Measurements from ENCODE around the gene GPATCH8. TPM values are rescaled to one million over a fixed set of nuclear protein-coding genes. Genes with fewer than 3 reads are reported as not detected.

Gene GPATCH8
- total RNA-seq, 2 experiments from 2014 or later: 38.5 to 40.8 TPM

GRCh38 chr17:44442806-44443205, 60.4 kb downstream of the GPATCH8 start:
- Mint-ChIP-seq H3K27me3 (no peaks in the 10 kb centered on the region), H3K27ac (no peak overlapping the region), H3K36me3 (peaks cover 2% of the 10 kb centered on the region), H3K9me3 (no peaks in the 10 kb centered on the region), H3K4me1 (ENCODE audit: low read depth) (peaks cover 24% of the 10 kb centered on the region), H3K4me3 (no peak overlapping the region)
- no peak for DNase-seq
- ChIA-PET POLR2A (no interaction called here), CTCF (interaction anchor here (1.2 to 1.3 kb wide), 2 partner anchors 79 to 81 kb away, joined by 3 to 4 read pairs; partner anchors contain the start of gene FAM171A2)
- intact Hi-C loops (cut with micrococcal nuclease): no loop called here

DNA sequence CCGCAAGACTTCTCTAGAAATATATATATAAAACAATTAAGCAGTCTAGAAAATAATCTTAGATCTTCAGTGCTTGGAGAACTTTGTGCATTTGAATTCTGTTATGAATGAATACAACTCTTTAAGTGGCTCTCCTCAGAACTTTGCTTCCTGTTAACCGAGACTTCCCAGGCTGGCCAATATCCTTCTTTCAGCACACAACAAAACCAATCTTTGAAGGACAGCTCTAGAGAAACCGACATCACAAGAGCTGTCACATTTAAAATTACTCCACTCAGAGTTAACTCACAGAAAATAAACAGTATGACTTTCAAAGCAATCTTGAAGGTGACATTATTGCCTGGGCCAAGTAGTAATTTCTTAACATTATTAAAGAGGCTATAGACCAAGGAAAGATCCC, 64.0 kb downstream of the GPATCH8 start:
- no peaks in the 10 kb centered on the region for H3K9me3 Mint-ChIP-seq
- intact Hi-C loops (cut with micrococcal nuclease): no loop called here
- peak overlapping the region; percentile 21 for H3K27ac Mint-ChIP-seq
- POLR2A ChIA-PET: interaction anchor here (1.0 kb wide), 1 partner anchor 22 kb away, joined by 3 read pairs; no protein-coding TSS in a partner anchor
- CTCF ChIA-PET: no interaction called here
- DNase-seq: no peak
- no peaks in the 10 kb centered on the region for H3K27me3 Mint-ChIP-seq
- no peak overlapping the region for H3K4me3 Mint-ChIP-seq
- H3K36me3 Mint-ChIP-seq: peaks cover 10% of the 10 kb centered on the region
- H3K4me1 Mint-ChIP-seq (ENCODE audit: low read depth): peaks cover 16% of the 10 kb centered on the region

GRCh38 chr17:44438636-44439035, 64.6 kb downstream of the GPATCH8 start:
- Mint-ChIP-seq H3K36me3 (peaks cover 11% of the 10 kb centered on the region), H3K27me3 (no peaks in the 10 kb centered on the region), H3K4me3 (no peak overlapping the region), H3K9me3 (no peaks in the 10 kb centered on the region), H3K4me1 (ENCODE audit: low read depth) (peaks cover 16% of the 10 kb centered on the region), H3K27ac (no peak overlapping the region)
- ChIA-PET POLR2A (no interaction called here), CTCF (no interaction called here)
- intact Hi-C loops (cut with micrococcal nuclease): no loop called here
- peak; percentile 16 for DNase-seq

DNA sequence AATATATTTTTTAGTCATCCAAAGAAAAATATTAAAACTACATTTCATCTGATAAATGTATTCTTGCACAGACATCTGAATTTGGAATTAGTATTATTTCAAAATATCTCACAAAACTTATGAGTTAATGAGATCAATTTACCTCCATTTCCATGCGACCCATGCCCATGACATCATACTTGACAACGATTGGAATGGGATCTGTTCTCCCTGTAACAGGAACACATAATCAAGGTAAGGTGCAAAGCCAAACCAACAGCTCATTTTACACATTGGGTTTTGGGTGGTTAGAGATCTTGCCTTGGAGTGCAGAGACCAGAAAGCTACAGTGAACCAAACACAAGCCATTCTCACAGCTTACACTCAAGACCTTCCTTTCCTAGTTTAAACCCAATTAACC, 66.9 kb downstream of the GPATCH8 start:
- no peak for DNase-seq
- Mint-ChIP-seq H3K27ac (no peak overlapping the region), H3K36me3 (peaks cover 21% of the 10 kb centered on the region), H3K27me3 (no peaks in the 10 kb centered on the region), H3K9me3 (no peaks in the 10 kb centered on the region), H3K4me1 (ENCODE audit: low read depth) (peaks cover 16% of the 10 kb centered on the region), H3K4me3 (no peak overlapping the region)
- intact Hi-C loops (cut with micrococcal nuclease): no loop called here
- POLR2A ChIA-PET: no interaction called here
- CTCF ChIA-PET: interaction anchor here (0.9 kb wide), 1 partner anchor 91 kb away, joined by 3 read pairs; no protein-coding TSS in a partner anchor

DNA sequence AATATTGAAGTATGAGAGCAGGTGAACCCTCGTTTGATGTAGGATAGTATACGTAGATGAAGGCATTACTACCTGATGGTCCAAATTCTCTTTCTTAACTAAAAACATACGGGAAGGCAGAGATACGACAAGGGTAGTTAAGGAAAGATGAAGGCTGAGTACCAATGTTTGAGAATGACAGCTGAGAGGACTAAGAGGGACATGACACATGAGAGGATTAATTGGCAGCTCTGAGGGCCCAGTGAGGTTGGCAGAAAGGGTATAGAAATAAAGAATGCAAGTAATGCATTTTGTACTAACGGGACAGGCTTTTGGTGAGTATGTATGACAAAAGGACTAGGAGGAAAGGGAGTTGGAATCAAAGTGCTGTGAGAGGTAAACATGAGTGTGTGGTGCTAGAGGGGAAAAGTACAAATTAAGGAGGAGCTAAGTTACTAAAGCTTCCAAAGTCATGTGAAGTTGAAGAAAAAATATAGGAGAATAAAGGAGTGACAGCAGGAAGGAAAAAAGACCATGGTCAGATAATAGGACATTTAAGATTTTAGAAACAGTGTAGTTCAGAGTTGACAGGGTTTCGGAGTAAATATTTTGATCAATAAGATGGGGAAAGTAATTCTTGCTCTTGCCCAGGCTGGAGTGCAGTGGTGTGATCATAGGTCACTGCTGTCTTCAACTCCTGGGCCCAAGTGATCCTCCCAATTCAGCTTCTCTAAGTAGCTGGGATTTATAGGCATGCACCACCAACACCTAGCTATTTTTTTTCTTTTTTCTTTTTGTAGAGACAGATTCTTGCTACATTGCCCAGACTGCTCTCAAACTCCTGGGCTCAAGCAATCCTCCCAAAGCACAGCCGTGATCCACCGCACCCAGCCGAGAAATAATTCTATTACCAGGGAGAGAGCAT, 70.7 kb downstream of the GPATCH8 start:
- H3K4me1 Mint-ChIP-seq (ENCODE audit: low read depth): no peaks in the 10 kb centered on the region
- ChIA-PET POLR2A (no interaction called here), CTCF (interaction anchor here (0.8 to 1.0 kb wide), 2 partner anchors 13 to 341 kb away, joined by 3 read pairs; no protein-coding TSS in a partner anchor)
- no peaks in the 10 kb centered on the region for H3K9me3 Mint-ChIP-seq
- no peaks in the 10 kb centered on the region for H3K27me3 Mint-ChIP-seq
- intact Hi-C loops (cut with micrococcal nuclease): no loop called here
- H3K4me3 Mint-ChIP-seq: no peak overlapping the region
- no peak overlapping the region for H3K27ac Mint-ChIP-seq
- H3K36me3 Mint-ChIP-seq: peaks cover 24% of the 10 kb centered on the region
- no peak for DNase-seq

DNA sequence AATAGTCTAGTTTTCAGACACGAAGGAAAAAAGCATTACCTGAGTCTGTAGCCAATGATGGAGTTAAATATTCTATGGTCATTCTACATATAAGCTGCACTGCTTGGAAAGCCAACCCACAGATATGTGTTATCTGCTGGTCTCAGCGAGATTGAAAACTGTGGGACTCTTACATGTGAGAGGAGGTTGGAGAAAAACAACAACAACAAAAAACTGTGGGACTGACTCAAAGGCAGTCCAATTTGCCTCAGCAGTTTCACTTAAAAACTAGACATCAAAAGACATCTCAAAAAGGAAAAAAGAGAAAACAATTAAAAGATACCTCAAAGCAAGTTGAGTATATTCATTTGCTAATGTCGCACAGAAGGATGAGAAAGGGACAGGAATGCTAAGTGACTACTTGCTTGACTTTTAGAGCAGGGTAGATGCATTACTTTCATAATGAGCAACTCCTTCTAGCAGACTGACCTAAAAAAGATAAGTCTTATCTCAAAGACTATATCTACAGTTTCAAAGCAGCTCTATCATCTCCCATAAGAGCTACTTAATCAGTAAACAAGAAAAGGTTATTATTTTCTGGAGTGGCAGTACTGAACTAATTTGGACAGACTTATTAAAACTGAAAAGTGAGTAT, 78.3 kb downstream of the GPATCH8 start:
- H3K27ac Mint-ChIP-seq: peak overlapping the region; percentile 57

GRCh38 chr17:44417553-44417952, 85.7 kb downstream of the GPATCH8 start:
- Mint-ChIP-seq H3K9me3 (no peaks in the 10 kb centered on the region), H3K4me1 (ENCODE audit: low read depth) (peaks cover 16% of the 10 kb centered on the region)
- DNase-seq: peak; percentile 52

More for the DNA sequence above, 78.3 kb downstream of the GPATCH8 start:
- ChIA-PET POLR2A (no interaction called here), CTCF (no interaction called here)
- Mint-ChIP-seq H3K27me3 (no peaks in the 10 kb centered on the region), H3K36me3 (peaks cover 25% of the 10 kb centered on the region), H3K4me3 (no peak overlapping the region), H3K4me1 (ENCODE audit: low read depth) (peaks cover 23% of the 10 kb centered on the region), H3K9me3 (no peaks in the 10 kb centered on the region)
- no peak for DNase-seq
- intact Hi-C loops (cut with micrococcal nuclease): no loop called here

GRCh38 chr17:44416558-44417289, 86.5 kb downstream of the GPATCH8 start:
- intact Hi-C loops (cut with micrococcal nuclease): loop anchor here (2.0 to 5.0 kb wide), 2 partner anchors 14 to 86 kb away; partner anchors contain the start of gene GPATCH8
- Mint-ChIP-seq H3K27me3 (no peaks in the 10 kb centered on the region), H3K4me1 (ENCODE audit: low read depth) (peaks cover 16% of the 10 kb centered on the region), H3K36me3 (peaks cover 8% of the 10 kb centered on the region), H3K9me3 (no peaks in the 10 kb centered on the region), H3K27ac (no peak overlapping the region), H3K4me3 (no peak overlapping the region)
- CTCF ChIA-PET: interaction anchor here (0.6 to 1.2 kb wide), 2 partner anchors 106 to 256 kb away, joined by 3 to 4 read pairs; no protein-coding TSS in a partner anchor
- POLR2A ChIA-PET: no interaction called here
- DNase-seq: no peak

More at GRCh38 chr17:44417553-44417952, 85.7 kb downstream of the GPATCH8 start:
- intact Hi-C loops (cut with micrococcal nuclease): loop anchor here (2.0 to 5.0 kb wide), 2 partner anchors 15 to 85 kb away; partner anchors contain the start of gene GPATCH8
- POLR2A ChIA-PET: no interaction called here
- Mint-ChIP-seq H3K27ac (peak overlapping the region; percentile 54), H3K4me3 (no peak overlapping the region), H3K36me3 (peaks cover 8% of the 10 kb centered on the region), H3K27me3 (no peaks in the 10 kb centered on the region)
- CTCF ChIA-PET: interaction anchor here (0.6 to 0.8 kb wide), 2 partner anchors 28 to 54 kb away, joined by 3 read pairs; partner anchors contain the start of gene FAM171A2

GRCh38 chr17:44414394-44415155, 88.6 kb downstream of the GPATCH8 start:
- H3K36me3 Mint-ChIP-seq: peaks cover 5% of the 10 kb centered on the region
- H3K4me3 Mint-ChIP-seq: no peak overlapping the region
- H3K27me3 Mint-ChIP-seq: no peaks in the 10 kb centered on the region
- DNase-seq: no peak
- H3K4me1 Mint-ChIP-seq (ENCODE audit: low read depth): peaks cover 14% of the 10 kb centered on the region
- ChIA-PET CTCF (no interaction called here), POLR2A (no interaction called here)
- H3K27ac Mint-ChIP-seq: no peak overlapping the region
- no peaks in the 10 kb centered on the region for H3K9me3 Mint-ChIP-seq
- intact Hi-C loops (cut with micrococcal nuclease): loop anchor here (5.0 kb wide), 1 partner anchor 88 kb away; the partner anchor contains the start of gene GPATCH8

GRCh38 chr17:44409309-44410028, 93.7 kb downstream of the GPATCH8 start:
- POLR2A ChIA-PET: interaction anchor here (0.6 kb wide), 1 partner anchor 38 kb away, joined by 4 read pairs; no protein-coding TSS in a partner anchor
- Mint-ChIP-seq H3K9me3 (no peaks in the 10 kb centered on the region), H3K27ac (no peak overlapping the region), H3K4me3 (no peak overlapping the region), H3K36me3 (peaks cover 4% of the 10 kb centered on the region), H3K27me3 (no peaks in the 10 kb centered on the region), H3K4me1 (ENCODE audit: low read depth) (no peaks in the 10 kb centered on the region)
- intact Hi-C loops (cut with micrococcal nuclease): no loop called here
- DNase-seq: no peak
- CTCF ChIA-PET: interaction anchor here (1.9 kb wide), 1 partner anchor 46 kb away, joined by 5 read pairs; no protein-coding TSS in a partner anchor
